HG03378 (cell line): Measurements from ENCODE around the gene DVL1.
"Not testable (repeated sequence)": the region's sequence is repeated elsewhere in the genome, so short reads cannot be mapped to it uniquely, and the experiment has no call there.

Experiments used
- ATAC-seq: cut with Tn5 transposase; IDR thresholded peaks from one replicate; pipeline ENCODE4 v1.9.1; 2021; ENCODE audit warnings: mild to moderate bottlenecking, moderate library complexity; ENCODE audit not compliant: unreplicated experiment

The DVL1 gene

DNA sequence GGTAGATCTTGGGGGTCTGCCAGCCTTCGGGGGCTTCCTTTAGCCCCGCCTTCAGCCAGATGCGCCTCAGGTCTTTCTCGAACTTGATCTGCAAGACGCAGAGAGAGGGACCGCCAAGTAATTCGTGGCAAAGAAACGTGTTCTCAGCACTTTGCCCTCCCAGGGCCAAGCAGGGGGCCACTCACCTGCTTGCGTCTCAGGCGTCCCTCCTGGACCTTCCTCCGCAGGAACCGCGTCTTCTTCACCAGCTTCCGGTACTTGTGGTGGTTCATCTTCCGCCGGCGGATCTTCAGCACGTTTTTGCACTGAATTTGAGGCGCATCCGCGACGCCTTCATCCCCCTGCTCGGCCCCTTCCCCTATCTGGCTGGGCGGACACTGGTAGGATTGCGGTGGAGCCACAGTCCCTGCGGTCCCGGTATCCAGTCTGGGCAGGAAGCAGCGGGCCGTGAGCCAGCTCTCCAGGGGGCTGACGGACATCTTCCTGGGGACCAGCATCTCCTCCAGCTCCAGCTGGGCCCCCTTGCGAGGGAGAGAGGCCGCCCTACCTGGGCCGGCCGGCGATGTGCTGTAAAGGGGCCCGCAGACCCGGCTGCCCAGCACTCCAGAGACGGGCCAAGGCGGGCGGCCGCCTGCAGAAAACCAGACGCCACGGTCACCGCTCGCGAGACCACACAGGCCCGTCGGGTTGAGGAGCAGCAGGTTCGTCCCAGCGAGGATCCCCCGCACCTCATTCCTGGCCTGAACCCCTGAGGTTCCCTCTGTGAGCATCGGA, 24.8 kb upstream of the DVL1 start:
- no peak for ATAC-seq

DNA sequence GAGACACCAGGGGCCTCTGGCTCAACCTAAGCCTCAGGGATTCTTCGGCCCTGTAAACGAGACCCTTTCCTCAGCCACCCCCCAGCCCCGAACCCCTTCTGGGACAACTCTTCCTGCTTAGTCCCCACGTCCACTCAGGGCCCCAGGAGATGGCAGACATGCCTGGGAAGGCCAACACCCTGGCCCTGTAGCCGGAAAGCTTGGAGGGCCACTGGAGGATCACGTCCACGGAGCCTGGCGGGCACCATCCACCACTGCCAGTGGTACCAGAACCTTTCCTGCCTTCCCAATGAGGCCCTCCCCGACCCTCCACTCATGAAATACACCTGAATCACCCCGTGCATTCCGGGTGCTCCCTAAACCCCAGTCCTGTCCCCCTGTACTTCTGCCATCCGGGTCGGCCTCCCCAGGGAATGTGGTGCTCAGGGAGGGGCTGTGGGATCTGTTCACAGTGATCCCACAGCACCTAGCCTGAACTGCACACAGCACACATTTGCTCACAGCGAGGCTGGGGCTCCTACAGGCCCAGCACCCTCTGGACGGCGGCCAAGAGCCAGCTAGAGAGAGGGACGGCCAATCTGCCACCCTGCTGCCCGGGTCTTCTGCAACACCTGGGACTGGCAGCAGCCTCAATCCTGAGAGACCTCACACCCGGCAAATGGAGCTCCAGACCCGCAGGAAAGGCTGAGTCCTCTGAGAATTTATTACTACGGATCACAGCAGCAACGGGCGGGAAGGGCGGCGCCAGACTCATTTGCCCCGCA, 24.0 kb upstream of the DVL1 start:
- ATAC-seq, result no peak

DNA sequence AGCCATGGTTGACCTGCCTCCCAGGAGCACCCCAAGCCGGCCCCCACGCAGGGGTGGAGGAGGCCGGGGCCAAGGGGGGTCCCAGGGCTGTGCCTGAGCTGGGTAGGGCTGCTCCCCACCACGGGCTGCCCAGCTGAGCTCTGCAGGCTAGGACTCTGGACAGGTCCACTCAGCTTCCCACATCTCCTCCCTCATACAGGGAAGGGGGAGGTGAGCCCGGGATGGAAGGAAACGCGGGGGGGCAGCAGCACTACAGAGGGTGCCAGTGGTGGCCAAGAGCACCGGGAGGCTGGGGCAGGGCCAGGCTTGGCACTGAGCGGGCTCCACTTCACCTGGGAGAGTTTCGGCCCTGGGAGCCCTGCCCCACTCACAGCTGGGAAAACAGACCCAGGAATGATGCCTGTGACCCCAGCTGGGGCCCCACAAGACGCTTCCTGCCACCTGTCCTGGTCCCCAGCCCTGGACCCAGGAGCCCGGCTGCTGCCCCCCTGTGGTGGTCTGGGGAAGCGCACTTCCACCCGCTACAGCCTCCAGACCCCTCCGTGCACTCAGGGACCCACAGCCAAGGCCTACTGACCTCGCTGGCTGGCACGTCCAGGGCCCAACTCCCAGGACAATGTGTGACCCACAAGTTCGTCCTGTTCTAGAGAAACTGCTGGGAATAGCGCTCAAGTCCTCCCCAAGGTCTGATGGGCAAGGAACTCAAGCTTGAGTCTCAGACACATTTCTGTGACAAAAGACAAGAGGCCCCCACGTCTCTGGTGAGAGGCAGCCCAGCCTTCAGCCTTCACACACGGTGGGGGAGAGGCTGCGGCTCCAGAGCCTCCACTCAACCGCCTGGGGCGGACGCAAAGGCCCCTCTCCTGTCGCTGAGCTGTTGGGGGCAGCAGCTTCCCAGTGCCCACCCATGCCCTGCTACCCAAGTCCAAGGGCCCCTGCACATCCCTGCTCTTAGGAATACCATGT, 22.8 kb upstream of the DVL1 start:
- ATAC-seq, result no peak

DNA sequence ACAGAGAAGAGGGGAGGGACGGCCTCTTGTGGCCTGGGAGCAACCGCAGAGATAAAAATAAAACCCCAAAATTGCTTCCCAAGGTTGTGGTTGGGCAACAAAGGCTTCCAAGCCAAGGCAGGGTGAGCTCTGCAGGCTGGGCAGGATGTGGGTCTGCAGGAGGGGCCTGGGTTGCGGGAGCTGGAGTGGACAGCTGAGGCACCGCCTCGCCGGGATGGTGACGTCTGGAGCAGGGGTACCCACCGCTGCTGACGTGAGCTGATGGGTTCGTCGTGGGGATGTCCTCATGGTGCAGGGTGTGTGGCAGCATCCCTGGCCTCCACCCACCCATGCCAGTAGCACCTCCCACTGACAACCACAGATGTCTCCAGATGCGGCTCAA, 22.1 kb upstream of the DVL1 start:
- ATAC-seq, result no peak

DNA sequence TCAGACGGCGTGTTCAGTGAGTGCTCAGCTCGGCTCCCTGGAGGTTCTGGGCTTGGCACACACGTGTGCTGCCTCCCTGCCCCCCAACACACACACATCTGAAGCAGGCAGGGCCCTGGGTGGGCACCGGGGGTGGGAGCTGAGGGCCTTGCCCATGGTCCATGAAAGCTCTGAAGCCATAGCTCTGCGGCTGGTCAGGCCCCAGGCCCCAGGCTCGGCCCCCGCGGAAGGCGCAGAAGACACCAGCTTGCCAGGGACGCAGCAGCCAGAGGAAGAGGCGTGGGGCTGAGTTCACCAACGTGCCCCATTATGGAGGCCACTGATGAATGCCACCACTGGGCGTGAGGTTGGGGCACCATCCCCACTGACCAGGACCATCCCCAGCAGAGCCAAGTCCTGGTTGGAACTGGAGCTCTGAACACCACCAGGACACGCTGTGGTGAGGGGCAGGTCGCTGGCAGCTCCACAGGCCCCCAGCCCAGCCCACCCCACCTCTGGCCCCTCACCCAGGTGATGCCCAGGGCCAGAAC, 21.6 kb upstream of the DVL1 start:
- ATAC-seq, result no peak

DNA sequence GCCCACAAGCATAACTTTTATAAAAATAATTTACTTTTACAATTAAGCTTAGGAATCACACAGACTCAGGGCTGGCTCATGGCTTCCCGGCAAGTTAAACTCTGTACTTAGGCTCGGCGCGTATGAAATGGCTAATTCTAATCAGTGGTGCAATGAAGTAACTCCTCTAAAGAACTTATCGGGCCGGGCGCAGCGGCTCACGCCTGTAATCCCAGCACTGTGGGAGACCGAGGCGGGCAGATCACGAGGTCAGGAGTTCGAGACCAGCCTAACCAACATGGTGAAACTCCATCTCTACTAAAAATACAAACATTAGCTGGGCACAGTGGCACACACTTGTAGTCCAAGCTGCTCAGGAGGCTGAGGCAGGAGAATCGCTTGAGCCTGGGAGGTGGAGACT, 20.9 kb upstream of the DVL1 start:
- not testable (repeated sequence) for ATAC-seq

DNA sequence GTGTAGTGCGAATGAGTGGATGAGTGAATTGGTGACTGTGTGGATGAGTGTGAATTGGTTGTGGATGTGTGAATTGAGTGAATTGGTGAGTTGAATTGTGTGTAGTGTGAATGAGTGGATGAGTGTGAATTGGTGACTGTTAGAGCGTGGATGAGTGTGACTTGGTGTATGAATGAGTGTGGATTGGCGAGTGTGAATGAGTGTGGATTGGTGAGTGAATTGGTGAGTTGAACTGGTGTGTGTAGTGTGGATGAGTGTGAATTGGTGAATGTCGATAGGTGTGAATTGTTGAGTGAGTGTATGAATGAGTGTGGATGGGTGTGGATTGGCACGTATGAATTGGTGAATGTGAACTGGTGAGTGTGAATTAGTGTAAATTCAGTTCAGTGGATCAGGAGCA, 18.1 kb upstream of the DVL1 start:
- no peak for ATAC-seq

DNA sequence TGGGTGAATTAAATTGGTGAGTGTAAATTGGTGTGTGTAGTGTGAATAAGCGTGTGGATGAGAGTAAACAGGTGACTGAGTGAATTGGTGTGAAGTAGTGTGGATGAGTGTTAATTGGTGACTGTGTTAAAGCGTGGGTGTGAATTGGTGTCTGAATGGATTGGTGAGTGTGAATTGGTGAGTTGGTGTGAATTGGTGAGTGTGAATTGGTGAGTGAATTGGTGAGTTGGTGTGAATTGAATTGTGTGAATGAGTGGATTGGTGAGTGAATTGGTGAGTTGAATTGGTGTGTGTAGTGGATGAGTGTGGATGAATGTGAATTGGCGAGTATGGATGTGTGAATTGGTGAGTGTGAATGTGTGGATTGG, 17.5 kb upstream of the DVL1 start:
- ATAC-seq, result no peak

DNA sequence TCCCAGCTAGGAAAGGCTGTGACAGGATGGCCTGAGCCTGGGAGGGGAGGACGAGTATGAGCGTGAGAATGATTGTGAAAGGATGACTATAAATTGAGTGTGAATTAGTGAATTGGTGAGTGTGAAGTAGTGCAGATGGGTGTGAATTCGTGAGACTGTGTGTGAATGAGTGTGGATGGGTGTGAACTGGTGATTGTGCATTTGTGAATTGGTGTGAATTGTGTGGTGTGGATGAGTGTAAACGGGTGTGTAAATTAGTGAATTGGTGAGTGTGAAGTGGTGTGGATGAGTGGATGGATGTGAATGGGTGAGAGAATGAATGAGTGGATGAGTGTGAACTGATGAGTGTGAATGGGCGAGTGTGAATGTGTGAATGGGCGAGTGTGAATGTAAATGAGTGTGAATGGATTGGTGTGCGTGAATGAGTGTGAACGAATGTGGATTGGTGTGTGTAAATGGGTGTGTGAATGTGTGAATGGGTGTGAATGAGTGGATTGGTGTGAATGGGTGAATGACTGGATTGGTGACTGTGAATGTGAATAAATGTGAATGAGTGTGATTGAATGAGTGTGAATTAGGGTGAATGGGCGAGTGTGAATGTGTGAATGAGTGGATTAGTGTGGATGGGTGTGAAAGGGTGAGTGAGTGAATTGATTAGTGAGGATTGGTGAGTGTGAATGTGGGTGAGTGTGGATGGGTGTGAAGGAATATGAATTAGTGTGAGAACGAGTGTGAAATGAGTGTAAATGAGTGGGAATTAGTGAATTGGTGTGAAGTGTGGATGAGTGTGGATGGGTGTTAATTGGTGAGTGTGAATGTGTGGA, 16.9 kb upstream of the DVL1 start:
- no peak for ATAC-seq

DNA sequence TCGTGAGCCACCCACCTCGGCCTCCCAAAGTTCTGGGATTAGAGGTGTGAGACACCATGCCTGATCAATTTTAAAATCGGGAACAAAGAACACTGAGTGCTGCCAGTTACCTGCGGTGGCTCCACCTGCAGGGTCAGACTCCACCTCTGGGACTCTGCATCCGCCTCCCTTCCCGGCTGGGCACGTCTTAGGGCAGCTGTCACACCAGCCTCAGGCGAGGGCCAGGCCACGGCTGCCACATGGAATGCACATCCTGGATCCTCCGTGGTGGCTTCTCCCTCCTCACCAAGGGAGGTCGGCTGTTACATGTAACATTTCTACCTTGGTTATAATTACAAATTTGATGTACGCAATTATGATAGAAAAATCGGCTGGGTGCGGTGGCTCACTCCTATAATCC, 15.0 kb upstream of the DVL1 start:
- ATAC-seq, result no peak

DNA sequence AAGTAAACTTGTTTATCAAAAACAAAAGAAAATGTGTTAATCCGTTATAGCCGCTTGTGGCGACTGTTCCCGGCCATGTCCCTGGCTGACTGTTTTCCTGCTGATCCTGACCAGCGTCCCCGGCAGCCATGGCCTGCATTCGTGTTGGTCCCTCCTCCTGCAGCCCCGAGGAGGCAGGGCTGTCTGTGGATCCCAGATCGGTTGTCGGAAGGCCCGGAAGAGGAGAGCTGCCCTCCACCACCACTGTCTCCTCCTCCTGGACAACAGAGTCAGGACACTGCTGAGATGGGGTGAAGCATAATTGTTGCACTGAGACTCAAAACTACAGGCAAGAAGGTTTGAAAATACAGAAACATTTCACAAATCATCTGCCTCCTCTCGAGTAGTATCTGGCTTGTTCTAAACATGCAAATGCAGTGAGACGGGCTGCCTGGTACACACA, 12.8 kb upstream of the DVL1 start:
- ATAC-seq, result no peak

DNA sequence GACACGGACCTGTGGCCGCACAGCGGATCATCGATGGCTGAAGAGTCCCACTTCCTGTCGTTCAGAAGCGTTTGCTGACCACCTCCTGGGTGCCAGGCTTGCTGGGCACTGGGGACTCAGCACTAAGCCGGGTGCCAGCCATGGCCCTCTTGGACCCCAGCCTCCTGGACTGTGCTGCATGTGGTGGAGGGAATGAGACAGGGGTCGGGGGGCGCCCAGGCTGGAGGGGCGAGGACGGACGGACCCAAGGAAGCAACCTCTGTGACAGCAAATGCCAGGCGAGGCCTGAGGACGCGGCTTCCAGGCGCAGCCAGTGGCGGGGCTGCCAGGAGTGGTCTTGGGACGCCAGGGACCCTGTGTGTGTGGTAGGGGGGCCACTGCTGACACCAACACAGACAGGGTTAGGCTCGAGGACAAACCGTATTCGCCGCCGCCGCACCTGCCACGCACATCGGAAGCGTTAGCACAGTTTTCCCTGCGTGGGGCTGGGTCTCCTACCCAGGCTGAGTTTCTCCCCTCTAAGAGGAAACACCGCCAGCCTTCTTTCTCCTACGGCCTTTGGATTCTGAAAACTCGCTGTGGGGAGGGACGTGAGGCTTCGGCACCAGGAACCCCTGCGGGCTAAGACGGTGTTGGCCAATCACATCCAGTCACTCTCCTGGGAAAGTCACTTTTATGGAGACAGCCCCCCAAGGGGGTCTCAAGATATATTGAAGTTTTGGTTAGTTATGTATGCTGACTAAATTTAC, 12.2 kb upstream of the DVL1 start:
- ATAC-seq, result no peak

DNA sequence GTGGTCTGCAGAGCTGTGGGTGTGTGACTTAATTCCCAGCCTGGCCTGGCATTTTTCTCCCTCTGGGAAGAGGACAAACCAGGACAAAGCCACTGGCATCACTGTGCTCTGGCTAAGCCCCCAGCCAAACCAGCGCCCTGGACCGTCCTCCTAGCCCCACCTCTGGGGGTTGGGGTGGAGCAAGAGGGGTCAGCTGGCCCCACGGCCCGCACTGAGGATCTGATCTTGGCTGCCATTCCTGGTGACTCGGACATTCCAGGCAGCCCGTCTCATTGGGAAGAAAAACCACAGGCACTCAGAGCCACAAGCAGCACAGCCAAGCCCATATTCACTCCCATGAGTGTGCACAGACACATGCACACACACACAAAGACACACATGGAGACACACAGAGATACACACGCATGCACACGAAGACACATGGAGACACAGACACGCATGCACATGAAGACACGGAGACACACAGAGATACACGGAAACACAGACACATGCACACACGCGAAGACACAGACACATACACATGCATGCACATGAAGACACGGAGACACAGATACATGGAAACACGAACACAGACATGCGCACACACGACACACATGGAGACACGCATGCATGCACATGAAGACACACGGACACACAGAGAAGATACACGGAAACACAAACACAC, 11.4 kb upstream of the DVL1 start:
- no peak for ATAC-seq

DNA sequence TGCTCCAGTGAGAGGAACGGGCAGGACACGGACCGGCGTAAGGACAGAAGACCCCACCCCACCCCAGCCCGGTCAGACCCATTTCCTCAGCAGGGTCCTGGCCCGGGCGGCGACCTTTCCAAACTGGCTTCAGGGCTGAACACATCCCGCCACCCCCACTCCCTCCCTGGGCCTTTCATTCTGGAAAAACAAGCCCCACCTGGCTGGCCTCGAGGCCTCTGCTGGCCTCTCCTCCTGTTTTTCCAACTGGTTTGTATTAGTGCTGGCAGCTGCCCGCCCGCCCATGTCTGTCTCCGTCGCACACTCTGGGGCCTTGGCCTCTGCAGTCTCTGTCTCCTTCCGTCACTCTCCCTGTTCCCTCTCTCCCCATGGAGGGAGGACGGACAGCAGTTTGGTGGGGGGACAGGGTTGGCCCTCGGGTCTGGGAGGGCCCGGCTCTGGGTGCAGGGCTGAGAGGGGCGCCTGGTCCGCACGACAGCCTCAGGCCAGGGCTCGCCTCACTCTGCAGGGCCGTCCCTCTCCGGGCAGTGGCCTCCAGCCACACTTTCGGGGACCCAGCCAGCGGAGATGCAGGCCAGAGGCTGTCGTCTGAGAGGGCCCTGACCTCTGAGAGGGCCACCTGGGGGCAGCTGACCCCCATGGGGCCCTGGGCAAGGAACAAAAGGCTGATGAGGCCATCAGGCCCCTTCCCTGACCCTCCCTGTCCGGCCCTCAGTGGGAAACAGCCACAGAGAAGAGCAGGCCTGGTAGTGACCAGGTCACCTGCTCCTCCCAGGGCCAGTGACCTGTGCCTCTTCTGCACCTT, 10.6 kb upstream of the DVL1 start:
- no peak for ATAC-seq

DNA sequence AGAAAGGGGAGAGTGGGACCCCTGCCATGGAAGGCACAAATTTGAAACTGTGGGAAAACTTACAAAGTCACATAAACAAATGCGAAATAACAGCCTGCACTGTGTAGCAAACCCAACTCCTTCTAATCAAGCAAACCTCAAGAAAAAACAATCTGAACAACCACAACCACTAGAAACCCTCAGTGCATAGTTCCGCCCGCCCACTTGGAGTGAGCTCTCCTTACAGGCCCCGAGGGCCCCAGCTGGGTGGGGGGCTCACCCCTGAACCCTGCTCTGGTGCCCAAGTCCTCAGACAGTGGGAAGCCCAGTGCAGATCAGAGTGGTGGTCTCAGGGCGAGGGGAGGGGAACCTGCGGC, 10.1 kb upstream of the DVL1 start:
- ATAC-seq, result no peak

DNA sequence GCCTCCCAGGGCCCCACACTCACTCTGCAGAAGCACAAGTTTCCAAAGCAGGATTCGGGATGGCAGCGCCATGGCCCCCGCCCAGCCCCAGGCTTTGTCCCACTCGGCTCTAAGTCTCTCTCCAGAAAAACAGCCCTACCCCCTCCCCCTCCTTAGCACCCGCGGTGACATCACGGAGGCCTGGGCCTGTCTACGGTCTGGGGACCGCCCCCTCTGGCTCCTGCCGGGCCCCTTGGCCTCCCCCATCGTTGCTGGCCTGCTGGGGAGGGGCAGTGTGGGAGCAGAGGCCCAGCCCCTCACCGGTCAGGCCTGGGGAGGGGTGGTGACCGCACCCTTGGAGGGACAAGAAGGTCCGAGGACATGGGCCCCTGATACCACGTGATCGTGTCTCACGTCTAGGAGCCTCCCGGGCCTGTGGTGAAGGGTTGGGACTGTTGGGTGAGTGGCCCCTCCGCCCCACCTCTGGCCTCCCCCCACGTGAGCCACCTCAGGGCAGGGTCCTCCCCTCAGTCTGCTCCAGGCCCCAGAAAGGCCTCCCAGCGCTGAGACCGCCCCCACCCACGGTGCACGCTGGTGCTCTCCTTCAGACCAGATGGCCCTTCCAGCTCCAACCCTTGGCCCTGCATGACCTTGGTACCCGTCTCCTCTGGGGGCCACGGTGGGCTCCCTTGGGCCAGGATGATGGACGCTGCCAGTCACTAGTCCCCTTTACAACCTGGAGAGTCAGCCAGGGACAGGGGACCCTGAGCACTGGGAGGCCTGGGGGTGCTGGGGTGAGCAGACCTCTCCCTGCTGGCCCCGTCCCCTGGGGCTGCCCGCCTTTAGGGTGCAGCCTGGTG, 9.4 kb upstream of the DVL1 start, which contains the start of gene MXRA8:
MXRA8 (minus strand) TSS at position 123 of the 839 bp plus-strand sequence; CDS start at position 72, 51 bp downstream.
- ATAC-seq, result no peak

DNA sequence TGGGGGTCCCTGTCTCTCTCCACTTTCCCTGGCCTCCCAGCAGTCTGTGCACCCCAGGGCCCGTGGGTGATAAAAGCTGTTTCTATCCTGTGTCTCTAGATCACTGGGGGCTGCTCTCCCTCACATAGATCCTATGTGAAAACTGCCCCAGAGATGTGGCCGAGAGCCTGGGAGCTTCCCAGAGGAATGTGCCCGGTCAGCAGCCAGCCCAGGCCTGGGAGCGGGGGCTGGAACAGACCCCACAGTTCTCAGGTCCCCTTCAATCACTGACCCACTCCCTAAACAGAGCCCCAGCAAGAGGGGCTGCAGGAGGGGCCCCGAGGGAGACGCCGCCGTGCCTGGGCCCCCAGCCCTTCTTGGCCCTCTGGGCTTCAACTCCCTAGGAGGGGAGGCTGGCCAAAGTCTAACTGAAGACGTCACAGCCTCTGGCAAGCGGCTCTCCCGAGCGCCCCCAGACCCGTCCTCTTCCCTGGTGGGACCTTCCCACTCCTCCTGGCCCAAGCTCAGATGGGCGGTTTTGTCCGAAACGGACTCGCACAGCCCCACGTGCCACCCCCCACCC, 8.7 kb upstream of the DVL1 start:
- no peak for ATAC-seq
